CD4-positive, alpha-beta T cell (primary cell): ENCODE results near the gene CABLES2. TPM values are rescaled to one million over a fixed set of nuclear protein-coding genes. Genes with fewer than 3 reads are reported as not detected.

Experiments used
- ATAC-seq: fragments of 200-7000 bp; cut with Tn5 transposase; one replicate; pipeline ENCODE4 v1.10.0; 2022; ENCODE audit warnings: mild to moderate bottlenecking; ENCODE audit not compliant: poor library complexity
- CTCF ChIA-PET: fragments of 350-600 bp; sonication (Branson Sonifier 250); formaldehyde crosslinking; loops from one replicate; lab custom pipeline; 2021; ENCODE audit warnings: antibody characterized with exemption, inconsistent platforms; lab: Charles Lee
- POLR2A ChIA-PET: fragments of 350-600 bp; sonication (Branson Sonifier 250); formaldehyde crosslinking; loops from one replicate; lab custom pipeline; 2021; ENCODE audit warnings: antibody characterized with exemption, inconsistent platforms; lab: Charles Lee
- DNase-seq, 14 experiments: peaks; one replicate each; pipeline ENCODE4 v3.0.0-alpha.2; 2013 to 2020; ENCODE audit warnings: mixed read lengths in 2 of 14
- H3K27ac ChIP-seq, 2 donors: one replicate each; pipeline versions ENCODE4 v1.5.1 to v1.7.0; 2013; ENCODE audit warnings: low read length in 2 of 2, low read depth in 1 of 2, mild to moderate bottlenecking in 1 of 2
- H3K27me3 ChIP-seq, 2 experiments: 1 replicate in 1 of 2; 2 replicates in 1 of 2; pipeline versions ENCODE4 v1.6.1 to v1.7.0; 2013; ENCODE audit warnings: low read length in 2 of 2, control low read depth in 1 of 2, mild to moderate bottlenecking in 1 of 2, moderate library complexity in 1 of 2; ENCODE audit not compliant: insufficient read depth in 2 of 2, control insufficient read depth in 1 of 2
- H3K36me3 ChIP-seq: one replicate; pipeline ENCODE4 v1.6.1; 2013; ENCODE audit warnings: low read length, control low read depth; ENCODE audit not compliant: insufficient read depth
- H3K4me1 ChIP-seq: one replicate; pipeline ENCODE4 v1.6.1; 2013; ENCODE audit warnings: low read length, control low read depth; ENCODE audit not compliant: insufficient read depth
- H3K4me3 ChIP-seq: one replicate; pipeline ENCODE4 v1.5.1; 2013; ENCODE audit warnings: mild to moderate bottlenecking, low read length, moderate library complexity
- H3K9me3 ChIP-seq, 2 experiments: 1 replicate in 1 of 2; 2 replicates in 1 of 2; pipeline versions ENCODE4 v1.6.1 to v1.7.0; 2013; ENCODE audit warnings: low read length in 2 of 2, mild to moderate bottlenecking in 2 of 2, control low read depth in 1 of 2, moderate library complexity in 1 of 2; ENCODE audit not compliant: control insufficient read depth in 1 of 2, insufficient read depth in 1 of 2
- H3K27ac Mint-ChIP-seq: one replicate; pipeline ENCODE4 v1.8.0; 2020; ENCODE audit warnings: mixed read lengths
- H3K27me3 Mint-ChIP-seq: one replicate; pipeline ENCODE4 v1.8.0; 2021; ENCODE audit warnings: mixed read lengths
- H3K36me3 Mint-ChIP-seq: one replicate; pipeline ENCODE4 v1.8.0; 2021; ENCODE audit warnings: low read depth, mixed read lengths
- H3K4me1 Mint-ChIP-seq: one replicate; pipeline ENCODE4 v1.8.0; 2021; ENCODE audit warnings: low read depth, mixed read lengths
- H3K4me3 Mint-ChIP-seq: one replicate; pipeline ENCODE4 v1.8.0; 2020; ENCODE audit warnings: mild to moderate bottlenecking, mixed read lengths
- H3K9me3 Mint-ChIP-seq: one replicate; pipeline ENCODE4 v1.8.0; 2020; ENCODE audit warnings: mixed read lengths
- intact Hi-C, 2 experiments: fragments of 100-400 bp; cut with DNase I in 1 of 2; cut with micrococcal nuclease in 1 of 2; formaldehyde crosslinking; loops; one replicate each; pipeline versions ENCODE4 v1.15.1 to v1.9.0; 2023 to 2025; cut with DNase I, micrococcal nuclease
- total RNA-seq, 174 experiments: library from RNA in 2 of 174; stranded (reverse) in 2 of 174; gene quantifications; one replicate each; pipeline ENCODE4 v1.2.3 and lab custom pipeline; 2021 to 2026
- TF ChIP-seq, protein P1 (sequence below): fragments of 200-600 bp; IDR thresholded peaks from one replicate; pipeline ENCODE4 v1.8.0; 2022; ENCODE audit warnings: antibody characterized with exemption, mild to moderate bottlenecking

CABLES2 gene
- total RNA-seq, 2 experiments from 2014 or later = 4.4 TPM

DNA sequence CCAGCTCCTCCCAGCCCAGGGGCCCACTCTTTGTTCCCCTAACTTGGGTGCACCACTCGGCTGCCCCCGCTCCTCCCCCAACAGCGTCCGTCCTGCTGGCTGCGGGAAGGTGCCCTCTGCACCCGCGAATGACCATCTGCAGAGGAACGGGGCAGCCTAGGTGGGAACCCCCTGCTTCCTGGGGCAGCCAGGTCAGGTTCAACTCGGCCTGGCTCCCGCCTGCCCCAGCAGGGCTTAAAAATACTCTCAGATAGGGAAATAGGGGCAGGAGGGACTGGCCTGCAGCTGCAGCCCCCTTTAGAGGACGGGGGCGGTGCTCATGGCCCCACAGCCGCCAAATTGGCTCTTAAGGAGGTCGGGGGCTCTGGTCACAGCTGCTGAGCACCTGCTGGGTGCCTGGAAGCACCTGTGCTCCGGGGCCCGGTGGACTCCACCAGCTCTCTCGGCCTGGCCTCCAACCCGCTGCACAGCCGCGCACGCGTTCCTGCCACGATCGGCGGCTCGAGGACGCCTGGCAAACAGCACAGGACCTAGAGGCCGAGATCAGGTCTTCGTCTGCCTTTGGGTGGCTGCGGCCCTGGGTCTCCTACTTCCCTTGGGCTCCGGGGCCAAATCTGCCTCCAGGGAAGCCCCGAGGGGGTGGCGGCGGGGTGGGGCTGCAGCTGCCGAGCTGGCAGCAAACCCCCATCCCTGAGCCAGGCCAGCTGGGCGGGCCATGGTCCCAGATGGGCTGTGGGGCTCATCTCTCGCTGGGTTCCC, 39.3 kb downstream of the CABLES2 start:
- ChIA-PET CTCF (interaction anchor here (0.6 kb wide), 1 partner anchor 14 kb away, joined by 4 read pairs; no protein-coding TSS in a partner anchor), POLR2A (interaction anchor here (0.6 kb wide), 1 partner anchor 109 kb away, joined by 3 read pairs; no protein-coding TSS in a partner anchor)
- Mint-ChIP-seq H3K4me3 (peak overlapping the region; percentile 68), H3K27me3 (peaks cover 31% of the 10 kb centered on the region), H3K9me3 (no peaks in the 10 kb centered on the region), H3K36me3 (no peaks in the 10 kb centered on the region), H3K27ac (no peak overlapping the region), H3K4me1 (peaks cover 4% of the 10 kb centered on the region)
- H3K36me3 ChIP-seq = no peaks in the 10 kb centered on the region
- H3K4me3 ChIP-seq = peak overlapping the region; percentile 40
- peaks cover 42 to 49% of the 10 kb centered on the region in 2 experiments for H3K27me3 ChIP-seq
- DNase-seq (peak in 1 of 14 experiments; percentile 38), ATAC-seq (no peak)
- intact Hi-C loops = loop anchor here in 1 of 2 experiments (5.0 kb wide), 1 partner anchor 66 kb away; the partner anchor contains the start of gene ADRM1
- peaks cover 26% of the 10 kb centered on the region for H3K4me1 ChIP-seq
- TF ChIP-seq, protein P1, sequence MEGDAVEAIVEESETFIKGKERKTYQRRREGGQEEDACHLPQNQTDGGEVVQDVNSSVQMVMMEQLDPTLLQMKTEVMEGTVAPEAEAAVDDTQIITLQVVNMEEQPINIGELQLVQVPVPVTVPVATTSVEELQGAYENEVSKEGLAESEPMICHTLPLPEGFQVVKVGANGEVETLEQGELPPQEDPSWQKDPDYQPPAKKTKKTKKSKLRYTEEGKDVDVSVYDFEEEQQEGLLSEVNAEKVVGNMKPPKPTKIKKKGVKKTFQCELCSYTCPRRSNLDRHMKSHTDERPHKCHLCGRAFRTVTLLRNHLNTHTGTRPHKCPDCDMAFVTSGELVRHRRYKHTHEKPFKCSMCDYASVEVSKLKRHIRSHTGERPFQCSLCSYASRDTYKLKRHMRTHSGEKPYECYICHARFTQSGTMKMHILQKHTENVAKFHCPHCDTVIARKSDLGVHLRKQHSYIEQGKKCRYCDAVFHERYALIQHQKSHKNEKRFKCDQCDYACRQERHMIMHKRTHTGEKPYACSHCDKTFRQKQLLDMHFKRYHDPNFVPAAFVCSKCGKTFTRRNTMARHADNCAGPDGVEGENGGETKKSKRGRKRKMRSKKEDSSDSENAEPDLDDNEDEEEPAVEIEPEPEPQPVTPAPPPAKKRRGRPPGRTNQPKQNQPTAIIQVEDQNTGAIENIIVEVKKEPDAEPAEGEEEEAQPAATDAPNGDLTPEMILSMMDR = no peak
- H3K9me3 ChIP-seq = peaks cover 0 to 13% of the 10 kb centered on the region in 2 experiments
- no peak overlapping the region for H3K27ac ChIP-seq

DNA sequence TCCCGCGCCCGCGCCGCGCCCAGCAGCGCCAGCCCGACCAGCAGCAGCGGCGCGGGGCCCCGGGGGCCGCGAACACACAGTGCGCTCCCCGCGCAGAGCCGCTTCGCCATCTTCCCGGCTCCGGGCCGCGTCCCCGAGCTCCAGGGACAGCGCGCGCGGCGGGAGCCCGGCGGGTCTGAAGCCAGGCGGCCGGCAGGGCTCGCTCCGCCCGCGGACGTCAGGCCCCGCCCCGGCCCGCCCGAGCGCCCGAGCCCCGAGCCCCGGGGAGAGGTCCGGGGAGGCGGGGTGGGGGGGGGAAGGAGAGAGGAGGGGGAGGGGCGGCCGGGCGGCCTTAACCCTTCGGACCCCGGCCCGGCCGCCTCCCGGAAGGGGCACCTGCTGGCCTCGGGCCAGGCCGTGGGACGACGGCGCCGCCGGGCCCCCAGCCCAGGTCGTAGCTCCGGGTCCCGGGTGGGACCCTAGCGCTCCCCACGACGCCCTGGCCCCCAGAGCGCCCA, 39.9 kb downstream of the CABLES2 start, which contains the start of gene LAMA5:
LAMA5 (minus strand) TSS at position 177 of the 497 bp plus-strand sequence; CDS start at position 110, 67 bp downstream.
- Histone ChIP-seq H3K27ac (no peak within 1 kb of the TSS), H3K4me3 (peak within 1 kb of the TSS; percentile 40), H3K9me3 (peaks cover 0 to 13% of the 10 kb centered on the region in 2 experiments), H3K4me1 (peaks cover 26% of the 10 kb centered on the region), H3K27me3 (peaks cover 42 to 49% of the 10 kb centered on the region in 2 experiments), H3K36me3 (no peaks in the 10 kb centered on the region)
- Mint-ChIP-seq H3K36me3 (no peaks in the 10 kb centered on the region), H3K9me3 (no peaks in the 10 kb centered on the region), H3K27ac (no peak within 1 kb of the TSS), H3K4me3 (peak within 1 kb of the TSS; percentile 68), H3K27me3 (peaks cover 34% of the 10 kb centered on the region), H3K4me1 (peaks cover 4% of the 10 kb centered on the region)
- DNase-seq (peak in 3 of 14 experiments; percentile 13 to 45 (median 41)), ATAC-seq (peak; percentile 46)
- ChIA-PET CTCF (no interaction called here), POLR2A (no interaction called here)
- TF ChIP-seq, protein P1 = no peak
- intact Hi-C loops = loop anchor here in 1 of 2 experiments (5.0 kb wide), 1 partner anchor 65 kb away; the partner anchor contains the start of gene ADRM1

DNA sequence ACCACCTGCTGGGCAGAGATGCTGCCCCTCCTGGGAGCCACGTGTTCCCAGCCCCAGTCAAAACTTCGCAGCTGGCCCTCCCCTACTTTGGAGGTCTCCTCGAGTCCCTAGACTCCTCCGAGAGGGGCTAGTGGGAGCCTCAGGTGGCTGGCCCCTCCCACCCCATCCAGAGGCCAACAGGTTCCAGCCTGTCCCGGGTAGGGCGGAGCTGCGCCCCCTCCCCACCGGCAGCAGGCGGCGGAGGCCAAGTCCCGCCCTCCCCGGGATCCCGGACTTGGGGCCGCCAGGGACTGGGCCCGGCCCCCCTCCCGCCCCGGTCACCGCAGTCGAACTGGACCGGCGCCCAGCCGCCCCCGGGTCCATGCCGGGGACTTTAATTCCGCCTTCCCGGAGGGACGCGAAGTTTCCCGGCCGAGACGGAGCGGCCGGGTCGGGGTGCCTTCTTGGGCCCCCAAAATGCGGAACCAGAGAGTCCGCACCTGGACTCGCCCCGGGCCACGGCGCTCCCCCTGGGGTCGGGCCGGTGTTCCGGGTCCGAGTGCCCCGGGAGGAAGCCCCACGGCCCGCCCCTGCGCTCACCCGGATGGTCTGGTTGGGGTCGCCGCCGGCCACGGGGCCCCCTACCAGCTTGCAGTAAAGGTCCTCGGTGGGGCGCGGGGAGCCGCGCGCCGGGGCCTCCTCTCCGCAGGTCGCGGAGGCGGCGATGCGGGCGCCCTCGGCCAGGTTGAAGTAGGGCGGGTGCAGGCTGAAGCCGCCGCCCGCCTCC, 40.5 kb downstream of the CABLES2 start:
- Mint-ChIP-seq H3K27ac (no peak overlapping the region), H3K36me3 (no peaks in the 10 kb centered on the region), H3K4me1 (peaks cover 4% of the 10 kb centered on the region), H3K27me3 (peaks cover 34% of the 10 kb centered on the region), H3K9me3 (no peaks in the 10 kb centered on the region), H3K4me3 (no peak overlapping the region)
- DNase-seq (no peak), ATAC-seq (no peak)
- TF ChIP-seq, protein P1 = no peak
- Histone ChIP-seq H3K4me1 (peaks cover 26% of the 10 kb centered on the region), H3K27me3 (peaks cover 42 to 49% of the 10 kb centered on the region in 2 experiments), H3K9me3 (peaks cover 0 to 13% of the 10 kb centered on the region in 2 experiments), H3K27ac (no peak overlapping the region), H3K36me3 (no peaks in the 10 kb centered on the region), H3K4me3 (peak overlapping the region; percentile 5)
- CTCF ChIA-PET = no interaction called here
- POLR2A ChIA-PET = no interaction called here
- intact Hi-C loops = loop anchor here in 1 of 2 experiments (5.0 kb wide), 1 partner anchor 64 kb away; the partner anchor contains the start of gene ADRM1
